ENCODE measurements around the gene MAMSTR. TPM values are rescaled to one million over a fixed set of nuclear protein-coding genes. Genes with fewer than 3 reads are reported as not detected.

The MAMSTR gene
- total and polyA plus RNA-seq, 2 donors (not counting 1 experiment from before 2014, with no cell fraction given) = 0.60 to 1.6 TPM

DNA sequence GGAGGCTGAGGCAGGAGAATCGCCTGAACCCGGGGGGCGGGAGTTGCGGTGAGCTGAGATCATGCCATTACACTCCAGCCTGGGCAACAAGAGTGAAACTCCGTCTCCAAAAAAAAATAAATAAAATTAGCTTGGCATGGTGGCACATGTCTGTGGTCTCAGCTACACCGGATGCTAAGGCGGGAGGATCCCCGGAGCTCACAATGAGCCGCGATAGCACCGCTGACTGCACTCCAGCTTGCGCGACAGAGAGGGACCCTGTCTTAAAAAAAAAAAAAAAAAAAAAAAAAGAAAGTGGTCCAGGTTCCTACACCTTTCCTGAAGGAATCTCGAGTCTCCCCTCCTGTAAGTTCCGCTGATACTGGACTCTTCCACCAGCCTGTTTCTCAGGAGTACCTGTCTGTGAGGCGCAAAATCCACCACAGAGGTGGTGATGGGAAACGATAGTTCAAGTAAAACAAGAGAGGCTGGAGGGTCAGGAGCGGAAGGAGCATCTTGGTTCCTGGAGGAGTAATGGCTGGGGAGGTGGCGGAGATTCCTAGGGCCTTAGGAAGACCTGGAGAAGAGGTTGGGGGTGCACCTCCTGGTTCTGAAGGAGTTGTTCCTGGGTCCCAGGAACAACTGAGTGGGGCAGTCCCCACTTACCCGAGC lies 32.4 kb upstream of the MAMSTR start:
- H3K4me1 ChIP-seq (ENCODE audit: control insufficient read depth in 2 of 2, insufficient read depth in 2 of 2, low read length in 2 of 2) = peaks cover 19 to 20% of the 10 kb centered on the region in 2 donors
- peak; percentile 42 for DNase-seq
- ChIA-PET CTCF (interaction anchor here (0.6 to 0.7 kb wide), 3 partner anchors 9 to 75 kb away, joined by 3 to 4 read pairs (median 3); no protein-coding TSS in a partner anchor), POLR2A (no interaction called here)
- H3K9ac ChIP-seq (ENCODE audit: low read length) = peak overlapping the region; percentile 52
- no peak overlapping the region for H3K27ac ChIP-seq (ENCODE audit: low read length in 2 of 2)
- H3K36me3 ChIP-seq (replicated peaks in 1 of 2; ENCODE audit: control extremely low read depth in 1 of 2, control insufficient read depth in 1 of 2, extremely low read depth in 1 of 2, insufficient read depth in 2 of 2, low read length in 1 of 2) = no peaks in the 10 kb centered on the region
- Mint-ChIP-seq H3K9me3 (ENCODE audit: insufficient read depth) (no peaks in the 10 kb centered on the region), H3K4me3 (peak overlapping the region; percentile 78), H3K27ac (no peak overlapping the region), H3K27me3 (peaks cover 37% of the 10 kb centered on the region), H3K4me1 (peaks cover 20% of the 10 kb centered on the region)
- no peaks in the 10 kb centered on the region for H3K79me2 ChIP-seq (ENCODE audit: control insufficient read depth, insufficient read depth, low read length)
- peaks cover 0 to 16% (median 0%) of the 10 kb centered on the region in 3 donors for H3K9me3 ChIP-seq (ENCODE audit: control extremely low read depth in 1 of 3, control insufficient read depth in 2 of 3, insufficient read depth in 1 of 3, low read length in 2 of 3)
- H3K4me2 ChIP-seq (replicated peaks; ENCODE audit: low read depth, low read length, poor library complexity, severe bottlenecking) = peak overlapping the region; percentile 89
- intact Hi-C loops (cut with micrococcal nuclease) = no loop called here
- H2AFZ ChIP-seq (ENCODE audit: insufficient read depth, low read depth, low read length, poor library complexity, severe bottlenecking) = peak overlapping the region; percentile 58
- H4K20me1 ChIP-seq (ENCODE audit: control insufficient read depth, insufficient read depth, low read length, poor library complexity, severe bottlenecking) = no peaks in the 10 kb centered on the region
- peaks cover 0 to 75% (median 23%) of the 10 kb centered on the region in 4 experiments for H3K27me3 ChIP-seq (replicated peaks in 1 of 4; ENCODE audit: control extremely low read depth in 1 of 4, control insufficient read depth in 3 of 4, insufficient read depth in 4 of 4, low read length in 3 of 4)
- no peak for ATAC-seq (ENCODE audit: low read depth)
- 25% methylated on average over 17 of the region's 20 CpGs for WGBS (ENCODE audit: insufficient coverage)
- TF ChIP-seq, protein P1, sequence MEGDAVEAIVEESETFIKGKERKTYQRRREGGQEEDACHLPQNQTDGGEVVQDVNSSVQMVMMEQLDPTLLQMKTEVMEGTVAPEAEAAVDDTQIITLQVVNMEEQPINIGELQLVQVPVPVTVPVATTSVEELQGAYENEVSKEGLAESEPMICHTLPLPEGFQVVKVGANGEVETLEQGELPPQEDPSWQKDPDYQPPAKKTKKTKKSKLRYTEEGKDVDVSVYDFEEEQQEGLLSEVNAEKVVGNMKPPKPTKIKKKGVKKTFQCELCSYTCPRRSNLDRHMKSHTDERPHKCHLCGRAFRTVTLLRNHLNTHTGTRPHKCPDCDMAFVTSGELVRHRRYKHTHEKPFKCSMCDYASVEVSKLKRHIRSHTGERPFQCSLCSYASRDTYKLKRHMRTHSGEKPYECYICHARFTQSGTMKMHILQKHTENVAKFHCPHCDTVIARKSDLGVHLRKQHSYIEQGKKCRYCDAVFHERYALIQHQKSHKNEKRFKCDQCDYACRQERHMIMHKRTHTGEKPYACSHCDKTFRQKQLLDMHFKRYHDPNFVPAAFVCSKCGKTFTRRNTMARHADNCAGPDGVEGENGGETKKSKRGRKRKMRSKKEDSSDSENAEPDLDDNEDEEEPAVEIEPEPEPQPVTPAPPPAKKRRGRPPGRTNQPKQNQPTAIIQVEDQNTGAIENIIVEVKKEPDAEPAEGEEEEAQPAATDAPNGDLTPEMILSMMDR (IDR thresholded peaks at IDR 0.05) = no peak
- TF ChIP-seq EZH2 (IDR thresholded peaks at IDR 0.05; ENCODE audit: borderline replicate concordance, insufficient read depth, low read depth, low read length, poor library complexity, severe bottlenecking) = no peak
- H3K4me3 ChIP-seq (ENCODE audit: control extremely low read depth in 1 of 5, extremely low read depth in 1 of 5, insufficient read depth in 1 of 5, low read depth in 2 of 5, low read length in 4 of 5) = peak overlapping the region in 3 of 5 experiments; percentile 36 to 52 (median 44)

Measured in B cell (primary cell).